Endodermal cell (in vitro differentiated cells): Measurements from ENCODE around the gene GAL3ST1. TPM values are rescaled to one million over a fixed set of nuclear protein-coding genes. Genes with fewer than 3 reads are reported as not detected.

Experiments
- DNase-seq: peaks from one replicate; pipeline ENCODE4 v3.0.0-alpha.2; 2017
- H3K27ac ChIP-seq: 2 replicates; pipeline ENCODE4 v1.5.1; 2013; ENCODE audit warnings: mild to moderate bottlenecking, low read depth, low read length, moderate library complexity
- H3K27me3 ChIP-seq: 2 replicates; pipeline ENCODE4 v1.6.1; 2013; ENCODE audit warnings: mild to moderate bottlenecking, low read length, moderate library complexity; ENCODE audit not compliant: insufficient read depth, control insufficient read depth, poor library complexity, severe bottlenecking
- H3K36me3 ChIP-seq: 2 replicates; pipeline ENCODE4 v1.7.0; 2013; ENCODE audit warnings: mild to moderate bottlenecking, low read length, moderate library complexity; ENCODE audit not compliant: control insufficient read depth, insufficient read depth
- H3K4me1 ChIP-seq: one replicate; pipeline ENCODE4 v1.7.0; 2013; ENCODE audit warnings: low read length; ENCODE audit not compliant: control insufficient read depth, insufficient read depth
- H3K4me3 ChIP-seq: 2 replicates; pipeline ENCODE4 v1.5.1; 2013; ENCODE audit warnings: mild to moderate bottlenecking, low read length, moderate library complexity
- H3K9ac ChIP-seq: 2 replicates; pipeline ENCODE4 v1.6.1; 2013; ENCODE audit warnings: mild to moderate bottlenecking, low read length, moderate library complexity; ENCODE audit not compliant: poor library complexity, severe bottlenecking; ENCODE audit errors: extremely low read depth
- H3K9me3 ChIP-seq: 2 replicates; pipeline ENCODE4 v1.6.1; 2013; ENCODE audit warnings: mild to moderate bottlenecking, low read length, moderate library complexity; ENCODE audit not compliant: control insufficient read depth
- H3K27ac Mint-ChIP-seq: 2 replicates; pipeline ENCODE4 v1.8.0; 2020; ENCODE audit warnings: mixed read lengths
- H3K27me3 Mint-ChIP-seq: 2 replicates; pipeline ENCODE4 v1.8.0; 2021; ENCODE audit warnings: mild to moderate bottlenecking, mixed read lengths; ENCODE audit not compliant: insufficient read depth
- H3K36me3 Mint-ChIP-seq: 2 replicates; pipeline ENCODE4 v1.8.0; 2020; ENCODE audit warnings: low read depth, mixed read lengths
- H3K4me1 Mint-ChIP-seq: 2 replicates; pipeline ENCODE4 v1.8.0; 2020; ENCODE audit warnings: mixed read lengths
- H3K4me3 Mint-ChIP-seq: 2 replicates; pipeline ENCODE4 v1.8.0; 2020; ENCODE audit warnings: mild to moderate bottlenecking, moderate library complexity, mixed read lengths
- H3K9me3 Mint-ChIP-seq: 2 replicates; pipeline ENCODE4 v1.8.0; 2020; ENCODE audit warnings: mild to moderate bottlenecking, mixed read lengths
- CTCF ChIP-seq: fragments of 200-600 bp; sonication (generic); conservative IDR thresholded peaks from 2 replicates; pipeline ENCODE4 v1.5.0; 2021; ENCODE audit warnings: antibody characterized with exemption, mild to moderate bottlenecking
- WGBS, 2 experiments: methylation state at CpG; one replicate each; pipeline versions ENCODE4 v1.1.5 to v1.1.7; 2013; ENCODE audit warnings: missing lambda C conversion rate in 2 of 2, mixed read lengths in 1 of 2; ENCODE audit not compliant: insufficient coverage in 1 of 2, insufficient read length in 1 of 2; 5-methylcytosine and 5-hydroxymethylcytosine counted together
- total RNA-seq, 2 donors: library from RNA; stranded (reverse); fragmentation: NEBNext Ultra II Directional in 1 of 2; extraction: Animal tissue kit (Norgen Biotek cat#: 25700) in 1 of 2; gene quantifications; 2 replicates in 1 of 2; 3 replicates in 1 of 2; pipeline ENCODE4 v1.2.1, GENCODE V29; 2021

The GAL3ST1 gene
- total RNA-seq, 2 donors from 2014 or later, result 26.4 to 28.3 TPM

- Histone ChIP-seq H3K9ac (no peak overlapping the region), H3K4me3 (peak overlapping the region; percentile 89)
- WGBS, 2 experiments, result 64 to 77% methylated on average over 6 to 7 of the region's 7 CpGs
Measured at GRCh38 chr22:30573594-30574094, 821 bp downstream of the GAL3ST1 start.

GRCh38 chr22:30572840-30573593 is 1.4 kb downstream of the GAL3ST1 start:
- H3K27ac Mint-ChIP-seq, result no peak overlapping the region
- peaks cover 21% of the 10 kb centered on the region for H3K4me1 Mint-ChIP-seq
- Histone ChIP-seq H3K4me3 (peak overlapping the region; percentile 89), H3K9me3 (no peaks in the 10 kb centered on the region), H3K36me3 (peaks cover 21% of the 10 kb centered on the region), H3K4me1 (no peaks in the 10 kb centered on the region), H3K9ac (no peak overlapping the region), H3K27ac (no peak overlapping the region), H3K27me3 (no peaks in the 10 kb centered on the region)
- 79 to 88% methylated on average over 8 to 12 of the region's 12 CpGs for WGBS, 2 experiments
- no peak for TF ChIP-seq CTCF
- DNase-seq, result no peak
- peak overlapping the region; percentile 62 for H3K4me3 Mint-ChIP-seq
- peaks cover 20% of the 10 kb centered on the region for H3K36me3 Mint-ChIP-seq
- H3K9me3 Mint-ChIP-seq, result no peaks in the 10 kb centered on the region
- peaks cover 2% of the 10 kb centered on the region for H3K27me3 Mint-ChIP-seq

More at GRCh38 chr22:30573594-30574094, 821 bp downstream of the GAL3ST1 start:
- TF ChIP-seq CTCF, result no peak
- Mint-ChIP-seq H3K4me3 (peak overlapping the region; percentile 62), H3K36me3 (peaks cover 25% of the 10 kb centered on the region), H3K27ac (peak overlapping the region; percentile 66), H3K27me3 (peaks cover 2% of the 10 kb centered on the region), H3K9me3 (no peaks in the 10 kb centered on the region), H3K4me1 (peaks cover 17% of the 10 kb centered on the region)
- peaks cover 26% of the 10 kb centered on the region for H3K36me3 ChIP-seq
- no peak overlapping the region for H3K27ac ChIP-seq
- H3K27me3 ChIP-seq, result no peaks in the 10 kb centered on the region
- no peaks in the 10 kb centered on the region for H3K9me3 ChIP-seq
- H3K4me1 ChIP-seq, result no peaks in the 10 kb centered on the region
- peak; percentile 61 for DNase-seq

GRCh38 chr22:30572210-30572609 is 2.3 kb downstream of the GAL3ST1 start:
- 84 to 85% methylated on average over 2 to 6 of the region's 6 CpGs for WGBS, 2 experiments
- Histone ChIP-seq H3K36me3 (peaks cover 14% of the 10 kb centered on the region), H3K27me3 (no peaks in the 10 kb centered on the region), H3K9me3 (no peaks in the 10 kb centered on the region), H3K27ac (no peak overlapping the region), H3K4me3 (no peak overlapping the region), H3K4me1 (no peaks in the 10 kb centered on the region), H3K9ac (no peak overlapping the region)
- H3K9me3 Mint-ChIP-seq, result no peaks in the 10 kb centered on the region
- peaks cover 23% of the 10 kb centered on the region for H3K4me1 Mint-ChIP-seq
- no peak overlapping the region for H3K4me3 Mint-ChIP-seq
- peaks cover 2% of the 10 kb centered on the region for H3K27me3 Mint-ChIP-seq
- no peak for DNase-seq
- peaks cover 12% of the 10 kb centered on the region for H3K36me3 Mint-ChIP-seq
- no peak for TF ChIP-seq CTCF
- no peak overlapping the region for H3K27ac Mint-ChIP-seq
